ENCODE results near the gene PMEPA1.

The PMEPA1 gene

GRCh38 chr20:57603120-57603519 lies 106.7 kb downstream of the PMEPA1 start:
- H3K9ac ChIP-seq (ENCODE audit: insufficient read length), result no peak overlapping the region
- no peaks in the 10 kb centered on the region for H3K9me3 ChIP-seq (ENCODE audit: low read depth, low read length)
- no peaks in the 10 kb centered on the region for H3K36me3 ChIP-seq (ENCODE audit: insufficient read depth, low read length)
- no peak for TF ChIP-seq FOXP2 (optimal IDR thresholded peaks at IDR 0.05; ENCODE audit: control extremely low read depth, extremely low read length, insufficient read depth)
- no peak for TF ChIP-seq POLR2AphosphoS5 (IDR thresholded peaks at IDR 0.05; ENCODE audit: borderline replicate concordance, low read depth, low read length)
- TF ChIP-seq EZH2 (IDR thresholded peaks at IDR 0.05), result no peak
- H3K4me3 ChIP-seq, result no peak overlapping the region
- no peak overlapping the region for H3K27ac ChIP-seq
- DNase-seq (ENCODE audit: low read depth, low spot score), result no peak

- no peak for DNase-seq (ENCODE audit: low read depth, low spot score)
- H3K4me3 ChIP-seq, result no peak overlapping the region
- H3K9ac ChIP-seq (ENCODE audit: insufficient read length), result no peak overlapping the region
- no peak overlapping the region for H3K27ac ChIP-seq
- no peaks in the 10 kb centered on the region for H3K36me3 ChIP-seq (ENCODE audit: insufficient read depth, low read length)
- no peak for TF ChIP-seq POLR2AphosphoS5 (IDR thresholded peaks at IDR 0.05; ENCODE audit: borderline replicate concordance, low read depth, low read length)
- no peak for TF ChIP-seq FOXP2 (optimal IDR thresholded peaks at IDR 0.05; ENCODE audit: control extremely low read depth, extremely low read length, insufficient read depth)
- TF ChIP-seq EZH2 (IDR thresholded peaks at IDR 0.05), result no peak
- no peaks in the 10 kb centered on the region for H3K9me3 ChIP-seq (ENCODE audit: low read depth, low read length)
Measured at GRCh38 chr20:57601737-57602136, 108.1 kb downstream of the PMEPA1 start.

- H3K9ac ChIP-seq (ENCODE audit: insufficient read length), result no peak overlapping the region
- no peaks in the 10 kb centered on the region for H3K36me3 ChIP-seq (ENCODE audit: insufficient read depth, low read length)
- no peak overlapping the region for H3K27ac ChIP-seq
- TF ChIP-seq FOXP2 (optimal IDR thresholded peaks at IDR 0.05; ENCODE audit: control extremely low read depth, extremely low read length, insufficient read depth) (no peak), EZH2 (IDR thresholded peaks at IDR 0.05) (no peak), POLR2AphosphoS5 (IDR thresholded peaks at IDR 0.05; ENCODE audit: borderline replicate concordance, low read depth, low read length) (no peak)
- DNase-seq (ENCODE audit: low read depth, low spot score), result no peak
- no peak overlapping the region for H3K4me3 ChIP-seq
- H3K9me3 ChIP-seq (ENCODE audit: low read depth, low read length), result no peaks in the 10 kb centered on the region
Measured at GRCh38 chr20:57601211-57601570, 108.6 kb downstream of the PMEPA1 start.

GRCh38 chr20:57600320-57601210 lies 109.2 kb downstream of the PMEPA1 start:
- Histone ChIP-seq H3K9me3 (ENCODE audit: low read depth, low read length) (no peaks in the 10 kb centered on the region), H3K36me3 (ENCODE audit: insufficient read depth, low read length) (no peaks in the 10 kb centered on the region), H3K27ac (no peak overlapping the region), H3K9ac (ENCODE audit: insufficient read length) (no peak overlapping the region), H3K4me3 (no peak overlapping the region)
- TF ChIP-seq EZH2 (IDR thresholded peaks at IDR 0.05), result no peak
- no peak for TF ChIP-seq FOXP2 (optimal IDR thresholded peaks at IDR 0.05; ENCODE audit: control extremely low read depth, extremely low read length, insufficient read depth)
- no peak for TF ChIP-seq POLR2AphosphoS5 (IDR thresholded peaks at IDR 0.05; ENCODE audit: borderline replicate concordance, low read depth, low read length)
- DNase-seq (ENCODE audit: low read depth, low spot score), result no peak

GRCh38 chr20:57598491-57598890 lies 111.3 kb downstream of the PMEPA1 start:
- H3K27ac ChIP-seq, result no peak overlapping the region
- no peaks in the 10 kb centered on the region for H3K36me3 ChIP-seq (ENCODE audit: insufficient read depth, low read length)
- DNase-seq (ENCODE audit: low read depth, low spot score), result no peak
- no peak for TF ChIP-seq POLR2AphosphoS5 (IDR thresholded peaks at IDR 0.05; ENCODE audit: borderline replicate concordance, low read depth, low read length)
- no peak for TF ChIP-seq FOXP2 (optimal IDR thresholded peaks at IDR 0.05; ENCODE audit: control extremely low read depth, extremely low read length, insufficient read depth)
- TF ChIP-seq EZH2 (IDR thresholded peaks at IDR 0.05), result no peak
- H3K9me3 ChIP-seq (ENCODE audit: low read depth, low read length), result no peaks in the 10 kb centered on the region
- no peak overlapping the region for H3K9ac ChIP-seq (ENCODE audit: insufficient read length)
- no peak overlapping the region for H3K4me3 ChIP-seq
